ENCODE measurements around the gene EFEMP1. TPM values are rescaled to one million over a fixed set of nuclear protein-coding genes. Genes with fewer than 3 reads are reported as not detected.

Gene EFEMP1, protein sequence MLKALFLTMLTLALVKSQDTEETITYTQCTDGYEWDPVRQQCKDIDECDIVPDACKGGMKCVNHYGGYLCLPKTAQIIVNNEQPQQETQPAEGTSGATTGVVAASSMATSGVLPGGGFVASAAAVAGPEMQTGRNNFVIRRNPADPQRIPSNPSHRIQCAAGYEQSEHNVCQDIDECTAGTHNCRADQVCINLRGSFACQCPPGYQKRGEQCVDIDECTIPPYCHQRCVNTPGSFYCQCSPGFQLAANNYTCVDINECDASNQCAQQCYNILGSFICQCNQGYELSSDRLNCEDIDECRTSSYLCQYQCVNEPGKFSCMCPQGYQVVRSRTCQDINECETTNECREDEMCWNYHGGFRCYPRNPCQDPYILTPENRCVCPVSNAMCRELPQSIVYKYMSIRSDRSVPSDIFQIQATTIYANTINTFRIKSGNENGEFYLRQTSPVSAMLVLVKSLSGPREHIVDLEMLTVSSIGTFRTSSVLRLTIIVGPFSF
- total RNA-seq: 158 and 180 TPM in 2 replicates

DNA sequence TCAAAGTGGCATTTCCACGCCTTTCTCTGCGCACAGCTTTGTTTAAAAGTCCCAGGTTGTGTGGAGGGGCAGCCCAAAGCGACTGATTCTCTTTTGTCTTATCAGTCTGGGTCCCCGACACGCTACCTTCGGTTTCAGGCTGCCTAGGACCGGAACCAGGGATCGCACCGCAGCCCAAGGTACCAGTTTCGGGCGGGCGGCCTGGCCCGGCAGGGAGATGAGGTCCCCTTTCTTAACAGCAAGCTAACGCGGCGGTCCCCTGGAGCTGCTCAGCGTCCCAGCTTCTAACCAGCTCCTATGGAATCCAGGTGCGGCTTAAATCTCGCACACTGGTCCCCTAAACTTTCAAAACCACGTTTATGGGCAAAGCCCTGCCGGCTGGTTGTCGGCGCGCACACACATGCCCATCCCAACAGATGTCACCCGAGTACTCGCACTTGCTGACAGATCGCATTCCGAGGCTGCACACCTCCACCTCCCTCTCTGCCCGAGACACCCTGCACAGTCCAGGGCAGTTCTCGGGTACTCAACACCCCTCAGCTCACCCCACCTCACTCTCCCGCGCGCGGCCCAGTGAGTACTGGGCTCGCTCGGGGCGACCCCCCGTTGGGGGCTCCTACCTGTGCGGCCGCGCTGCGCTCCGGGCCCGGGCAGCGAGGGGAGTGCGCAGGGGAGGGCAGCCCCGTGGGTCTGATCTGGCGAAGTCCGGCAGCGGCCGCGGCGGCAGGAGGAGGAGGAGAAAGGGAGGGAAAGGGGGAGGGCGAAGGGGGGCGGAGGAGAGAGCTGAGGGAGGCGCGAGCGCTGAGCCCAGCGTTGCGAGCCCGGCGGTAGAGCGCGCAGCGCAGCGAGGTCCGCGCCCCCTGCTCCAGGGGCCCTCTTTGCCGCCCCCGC, at the start of gene EFEMP1:
EFEMP1 (minus strand) TSS at position 692 of the 891 bp plus-strand sequence. CDS start 1,342 bp downstream, outside the sequence.

Other genes with a start within 250 kb of the EFEMP1 start
- 22.9 and 28.3 TPM in 2 replicates for gene PNPT1, start 229.9 kb downstream of the EFEMP1 start, total RNA-seq

All from smooth muscle cell of the umbilical artery (primary cell).